Parathyroid adenoma (tissue), 2 donors: ENCODE measurements around the gene SNRPA.
A peak's percentile ranks its signal among the peaks of the same experiment; 100 is the strongest.

ENCODE experiments used
- H2AFZ ChIP-seq: fragments of 300-600 bp; sonication (generic); one replicate; pipeline ENCODE4 v1.7.0; 2017; ENCODE audit warnings: antibody characterized with exemption, mild to moderate bottlenecking
- H3K27ac ChIP-seq: fragments of 300-600 bp; sonication (generic); one replicate; pipeline ENCODE4 v1.7.0; 2017
- H3K27me3 ChIP-seq: fragments of 300-600 bp; sonication (generic); one replicate; pipeline ENCODE4 v1.7.0; 2017; ENCODE audit warnings: low read length; ENCODE audit not compliant: control insufficient read depth, insufficient read depth
- H3K36me3 ChIP-seq: fragments of 300-600 bp; sonication (generic); one replicate; pipeline ENCODE4 v1.7.0; 2017; ENCODE audit warnings: low read length; ENCODE audit not compliant: control insufficient read depth, insufficient read depth
- H3K4me1 ChIP-seq: fragments of 300-600 bp; sonication (generic); one replicate; pipeline ENCODE4 v1.7.0; 2017; ENCODE audit warnings: control low read depth
- H3K4me2 ChIP-seq: fragments of 300-600 bp; sonication (generic); one replicate; pipeline ENCODE4 v1.7.0; 2017; ENCODE audit warnings: low read length
- H3K4me3 ChIP-seq: fragments of 300-600 bp; sonication (generic); one replicate; pipeline ENCODE4 v1.7.0; 2017; ENCODE audit warnings: low read depth, low read length
- H3K79me2 ChIP-seq: fragments of 300-600 bp; sonication (generic); one replicate; pipeline ENCODE4 v1.7.0; 2017; ENCODE audit warnings: control low read depth
- H3K9ac ChIP-seq: fragments of 300-600 bp; sonication (generic); one replicate; pipeline ENCODE4 v1.7.0; 2017; ENCODE audit warnings: mild to moderate bottlenecking
- H3K9me3 ChIP-seq: fragments of 300-600 bp; sonication (generic); one replicate; pipeline ENCODE4 v1.7.0; 2017; ENCODE audit warnings: low read length; ENCODE audit not compliant: control insufficient read depth
- TF ChIP-seq, protein P1 (sequence below): fragments of 300-600 bp; sonication (generic); IDR thresholded peaks from one replicate; pipeline ENCODE4 v1.7.0; 2017; ENCODE audit warnings: antibody characterized with exemption, mild to moderate bottlenecking
- donor health status: primary hyperparathyroidism.

The SNRPA gene

GRCh38 chr19:40803857-40804782, 53.1 kb downstream of the SNRPA start:
- no peak overlapping the region for H3K9ac ChIP-seq
- H3K27me3 ChIP-seq, result no peaks in the 10 kb centered on the region
- no peaks in the 10 kb centered on the region for H3K9me3 ChIP-seq
- H2AFZ ChIP-seq, result no peak overlapping the region
- peak overlapping the region; percentile 52 for H3K27ac ChIP-seq
- H3K36me3 ChIP-seq, result no peaks in the 10 kb centered on the region
- H3K4me2 ChIP-seq, result peak overlapping the region; percentile 18
- H3K4me3 ChIP-seq, result peak overlapping the region; percentile 8
- H3K79me2 ChIP-seq, result peaks cover 8% of the 10 kb centered on the region
- peaks cover 46% of the 10 kb centered on the region for H3K4me1 ChIP-seq
- TF ChIP-seq, protein P1, sequence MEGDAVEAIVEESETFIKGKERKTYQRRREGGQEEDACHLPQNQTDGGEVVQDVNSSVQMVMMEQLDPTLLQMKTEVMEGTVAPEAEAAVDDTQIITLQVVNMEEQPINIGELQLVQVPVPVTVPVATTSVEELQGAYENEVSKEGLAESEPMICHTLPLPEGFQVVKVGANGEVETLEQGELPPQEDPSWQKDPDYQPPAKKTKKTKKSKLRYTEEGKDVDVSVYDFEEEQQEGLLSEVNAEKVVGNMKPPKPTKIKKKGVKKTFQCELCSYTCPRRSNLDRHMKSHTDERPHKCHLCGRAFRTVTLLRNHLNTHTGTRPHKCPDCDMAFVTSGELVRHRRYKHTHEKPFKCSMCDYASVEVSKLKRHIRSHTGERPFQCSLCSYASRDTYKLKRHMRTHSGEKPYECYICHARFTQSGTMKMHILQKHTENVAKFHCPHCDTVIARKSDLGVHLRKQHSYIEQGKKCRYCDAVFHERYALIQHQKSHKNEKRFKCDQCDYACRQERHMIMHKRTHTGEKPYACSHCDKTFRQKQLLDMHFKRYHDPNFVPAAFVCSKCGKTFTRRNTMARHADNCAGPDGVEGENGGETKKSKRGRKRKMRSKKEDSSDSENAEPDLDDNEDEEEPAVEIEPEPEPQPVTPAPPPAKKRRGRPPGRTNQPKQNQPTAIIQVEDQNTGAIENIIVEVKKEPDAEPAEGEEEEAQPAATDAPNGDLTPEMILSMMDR, result no peak

- H3K9me3 ChIP-seq, result no peaks in the 10 kb centered on the region
- H3K36me3 ChIP-seq, result no peaks in the 10 kb centered on the region
- H2AFZ ChIP-seq, result no peak overlapping the region
- peaks cover 46% of the 10 kb centered on the region for H3K4me1 ChIP-seq
- no peak overlapping the region for H3K4me3 ChIP-seq
- H3K27ac ChIP-seq, result peak overlapping the region; percentile 52
- H3K9ac ChIP-seq, result no peak overlapping the region
- peak overlapping the region; percentile 5 for H3K4me2 ChIP-seq
- no peaks in the 10 kb centered on the region for H3K27me3 ChIP-seq
- H3K79me2 ChIP-seq, result peaks cover 8% of the 10 kb centered on the region
- TF ChIP-seq, protein P1, result no peak
These were observed 53.8 kb downstream of the SNRPA start for GRCh38 chr19:40804783-40805242.

DNA sequence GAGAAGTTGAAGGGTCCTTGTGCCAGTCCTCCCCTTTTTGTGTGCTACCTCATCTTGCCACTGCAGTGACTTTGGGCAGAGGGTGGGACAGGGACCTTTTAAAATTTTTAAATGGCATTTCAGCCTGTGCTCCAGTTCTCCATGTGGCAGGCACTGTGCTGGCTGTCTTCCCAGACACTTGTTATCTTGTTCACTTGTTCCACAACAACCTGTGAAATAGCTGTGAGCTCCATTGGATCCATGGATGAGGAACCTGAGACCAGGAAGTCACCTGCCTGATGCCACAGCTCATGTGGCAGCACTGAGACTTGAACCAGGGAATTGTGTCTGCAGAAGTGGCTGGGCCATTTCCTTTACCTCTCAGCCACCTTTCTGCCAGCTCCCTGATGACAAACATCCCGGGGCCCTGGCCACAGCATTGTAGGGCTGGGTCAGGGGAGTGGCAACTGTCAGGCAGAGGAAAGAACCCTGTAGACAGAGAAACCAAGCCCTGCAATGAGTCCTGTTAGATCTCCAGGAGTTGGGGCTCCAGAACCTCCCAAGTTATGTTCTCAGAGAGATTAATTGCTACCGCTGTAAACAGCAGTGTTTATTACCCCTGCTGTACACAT, 54.4 kb downstream of the SNRPA start:
- H3K36me3 ChIP-seq, result no peaks in the 10 kb centered on the region
- H3K27ac ChIP-seq, result peak overlapping the region; percentile 52
- H3K9me3 ChIP-seq, result no peaks in the 10 kb centered on the region
- no peaks in the 10 kb centered on the region for H3K27me3 ChIP-seq
- H3K4me2 ChIP-seq, result peak overlapping the region; percentile 5
- no peak overlapping the region for H3K9ac ChIP-seq
- H2AFZ ChIP-seq, result no peak overlapping the region
- H3K4me3 ChIP-seq, result no peak overlapping the region
- TF ChIP-seq, protein P1, result no peak
- peaks cover 43% of the 10 kb centered on the region for H3K4me1 ChIP-seq
- peaks cover 3% of the 10 kb centered on the region for H3K79me2 ChIP-seq

DNA sequence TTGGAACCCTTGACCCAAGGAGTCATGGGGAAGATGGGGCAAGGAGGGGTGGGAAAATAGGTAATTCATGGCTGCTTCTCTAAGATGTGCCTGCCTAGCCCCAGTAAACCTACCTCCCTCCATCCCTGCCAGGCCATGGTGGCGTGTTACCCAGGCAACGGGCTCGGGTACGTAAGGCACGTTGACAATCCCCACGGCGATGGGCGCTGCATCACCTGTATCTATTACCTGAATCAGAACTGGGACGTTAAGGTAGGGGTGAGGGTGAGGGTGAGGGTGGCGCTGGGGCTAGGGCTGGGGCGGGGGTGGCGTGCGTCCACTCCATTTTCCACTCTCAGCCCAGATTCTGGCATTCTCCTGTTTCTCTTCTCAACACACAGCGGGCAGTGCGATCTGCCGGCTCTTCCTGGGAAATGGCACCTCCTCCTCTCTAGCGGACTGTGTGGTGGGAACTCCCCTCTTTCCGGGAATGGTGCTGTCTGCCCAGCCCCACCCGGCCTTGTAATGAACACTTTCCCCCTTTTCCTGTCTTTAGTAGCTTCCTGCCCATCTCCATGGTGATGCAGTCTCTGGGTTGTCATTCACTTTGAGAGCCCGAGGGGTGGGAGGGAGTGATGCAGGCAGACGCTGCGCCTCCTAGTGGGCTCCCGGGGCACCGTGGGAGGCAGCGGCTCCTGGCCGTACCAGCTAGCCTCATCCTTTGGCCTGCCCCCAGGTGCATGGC, 55.6 kb downstream of the SNRPA start:
- TF ChIP-seq, protein P1, result peak; percentile 85
- H3K4me3 ChIP-seq, result no peak overlapping the region
- H3K9me3 ChIP-seq, result no peaks in the 10 kb centered on the region
- H3K79me2 ChIP-seq, result no peaks in the 10 kb centered on the region
- no peaks in the 10 kb centered on the region for H3K27me3 ChIP-seq
- peaks cover 43% of the 10 kb centered on the region for H3K4me1 ChIP-seq
- H3K36me3 ChIP-seq, result no peaks in the 10 kb centered on the region
- H2AFZ ChIP-seq, result no peak overlapping the region
- H3K27ac ChIP-seq, result peak overlapping the region; percentile 63
- no peak overlapping the region for H3K4me2 ChIP-seq
- H3K9ac ChIP-seq, result no peak overlapping the region
